HEK293 (cell line): ENCODE results near the gene AHRR.

Experiments used
- CTCF ChIA-PET: fragments of 350-600 bp; formaldehyde crosslinking; extraction: SDS; loops from one replicate; lab custom pipeline; 2021; ENCODE audit warnings: antibody characterized with exemption; lab: Yijun Ruan, JAX
- POLR2A ChIA-PET: fragments of 300-600 bp; formaldehyde crosslinking; extraction: SDS; loops from one replicate; lab custom pipeline; 2020; ENCODE audit warnings: antibody characterized with exemption, inconsistent platforms; lab: Yijun Ruan, JAX
- H3K27ac ChIP-seq: fragments of 200-500 bp; sonication (Bioruptor generic); 2 replicates; pipeline ENCODE4 v1.5.1; 2014; ENCODE audit warnings: low read depth, low read length, control low read depth, inconsistent platforms; ENCODE audit errors: extremely low read depth
- H3K36me3 ChIP-seq, 2 experiments: fragments of 200-500 bp in 1 of 2; sonication (Bioruptor generic) in 1 of 2; 1 replicate in 1 of 2; 2 replicates in 1 of 2; pipeline ENCODE4 v1.5.1; 2014 to 2017; ENCODE audit warnings: inconsistent platforms in 2 of 2, low read length in 2 of 2; ENCODE audit not compliant: control insufficient read depth in 2 of 2, insufficient read depth in 1 of 2
- H3K4me1 ChIP-seq: fragments of 200-500 bp; sonication (Bioruptor generic); 2 replicates; pipeline ENCODE4 v1.5.1; 2014; ENCODE audit warnings: mild to moderate bottlenecking, low read length, inconsistent platforms; ENCODE audit not compliant: control insufficient read depth, insufficient read depth
- H3K4me3 ChIP-seq: 2 replicates; pipeline ENCODE4 v1.5.1; 2011; ENCODE audit warnings: low read depth, mild to moderate bottlenecking, control low read depth, low read length, moderate library complexity
- H3K9me3 ChIP-seq: fragments of 200-500 bp; sonication (Bioruptor generic); 2 replicates; pipeline ENCODE4 v1.5.1; 2014; ENCODE audit warnings: low read depth, low read length, inconsistent platforms; ENCODE audit not compliant: control insufficient read depth, insufficient read depth
- FEZF1 ChIP-seq: fragments of 450-650 bp; formaldehyde crosslinking; IDR thresholded peaks from 2 replicates; pipeline ENCODE4 v1.5.1; 2016; ENCODE audit warnings: missing biosample characterization, missing genetic modification characterization
- GLI4 ChIP-seq: fragments of 450-650 bp; formaldehyde crosslinking; IDR thresholded peaks from 2 replicates; pipeline ENCODE4 v1.5.1; 2016; ENCODE audit warnings: missing biosample characterization, missing genetic modification characterization
- HOXA7 ChIP-seq: sonication (generic); formaldehyde crosslinking; IDR thresholded peaks from 2 replicates; pipeline ENCODE4 v1.8.1; 2022; ENCODE audit warnings: missing genetic modification reagents, borderline replicate concordance
- HOXD13 ChIP-seq: sonication (generic); formaldehyde crosslinking; IDR thresholded peaks from 2 replicates; pipeline ENCODE4 v1.8.0; 2022; ENCODE audit warnings: missing genetic modification reagents, borderline replicate concordance
- KLF8 ChIP-seq: fragments of 450-650 bp; formaldehyde crosslinking; IDR thresholded peaks from 2 replicates; pipeline ENCODE4 v1.5.1; 2016; ENCODE audit warnings: missing biosample characterization, missing genetic modification characterization
- RBAK ChIP-seq: fragments of 450-650 bp; formaldehyde crosslinking; IDR thresholded peaks from 2 replicates; pipeline ENCODE4 v1.5.1; 2016; ENCODE audit warnings: missing biosample characterization, missing genetic modification characterization
- REPIN1 ChIP-seq: fragments of 450-650 bp; formaldehyde crosslinking; IDR thresholded peaks from 2 replicates; pipeline ENCODE4 v1.5.1; 2017; ENCODE audit warnings: missing biosample characterization, missing genetic modification characterization, low read depth
- SP7 ChIP-seq: fragments of 450-650 bp; formaldehyde crosslinking; IDR thresholded peaks from 2 replicates; pipeline ENCODE4 v1.5.1; 2016; ENCODE audit warnings: missing biosample characterization, missing genetic modification characterization
- ZFP41 ChIP-seq: fragments of 450-650 bp; formaldehyde crosslinking; IDR thresholded peaks from 2 replicates; pipeline ENCODE4 v1.5.1; 2016; ENCODE audit warnings: missing biosample characterization, missing genetic modification characterization, borderline replicate concordance
- ZNF140 ChIP-seq: fragments of 450-650 bp; formaldehyde crosslinking; IDR thresholded peaks from 2 replicates; pipeline ENCODE4 v1.5.1; 2016; ENCODE audit warnings: missing biosample characterization, missing genetic modification characterization
- ZNF184 ChIP-seq: fragments of 450-650 bp; IDR thresholded peaks from 2 replicates; pipeline ENCODE4 v1.5.1; 2018; ENCODE audit warnings: missing biosample characterization, mild to moderate bottlenecking, missing genetic modification characterization
- ZNF19 ChIP-seq: fragments of 450-650 bp; formaldehyde crosslinking; IDR thresholded peaks from 2 replicates; pipeline ENCODE4; 2016; ENCODE audit warnings: missing biosample characterization, missing genetic modification characterization, low read depth
- ZNF335 ChIP-seq: fragments of 450-650 bp; formaldehyde crosslinking; conservative IDR thresholded peaks from 2 replicates; pipeline ENCODE4 v1.5.1; 2016; ENCODE audit warnings: missing biosample characterization, missing genetic modification characterization
- ZNF561 ChIP-seq: fragments of 450-650 bp; IDR thresholded peaks from 2 replicates; pipeline ENCODE4 v1.5.1; 2018; ENCODE audit warnings: missing biosample characterization, missing genetic modification characterization, borderline replicate concordance
- ZNF585B ChIP-seq: fragments of 450-650 bp; formaldehyde crosslinking; IDR thresholded peaks from 2 replicates; pipeline ENCODE4 v1.5.1; 2016; ENCODE audit warnings: missing biosample characterization, missing genetic modification characterization
- ZNF596 ChIP-seq: fragments of 450-650 bp; IDR thresholded peaks from 2 replicates; pipeline ENCODE4 v1.5.0; 2018; ENCODE audit warnings: missing biosample characterization, mild to moderate bottlenecking, missing genetic modification characterization, moderate library complexity
- ZNF600 ChIP-seq: fragments of 450-650 bp; formaldehyde crosslinking; IDR thresholded peaks from 2 replicates; pipeline ENCODE4 v1.5.1; 2016; ENCODE audit warnings: missing biosample characterization, missing genetic modification characterization
- ZNF664 ChIP-seq: fragments of 450-650 bp; formaldehyde crosslinking; IDR thresholded peaks from 2 replicates; pipeline ENCODE4 v1.5.1; 2016; ENCODE audit warnings: missing biosample characterization, missing genetic modification characterization
- ZSCAN23 ChIP-seq: fragments of 450-650 bp; formaldehyde crosslinking; IDR thresholded peaks from 2 replicates; pipeline ENCODE4 v1.5.1; 2016; ENCODE audit warnings: missing biosample characterization, missing genetic modification characterization
- TF ChIP-seq, protein P1 (sequence below): fragments of 450-650 bp; formaldehyde crosslinking; IDR thresholded peaks from 2 replicates; pipeline ENCODE4 v1.5.1; 2017; ENCODE audit warnings: missing biosample characterization, missing genetic modification characterization
- TF ChIP-seq, protein P2 (sequence below): fragments of 450-650 bp; formaldehyde crosslinking; IDR thresholded peaks from 2 replicates; pipeline ENCODE4 v1.5.1; 2016; ENCODE audit warnings: missing biosample characterization, missing genetic modification characterization
- TF ChIP-seq, protein P3 (sequence below): fragments of 450-650 bp; formaldehyde crosslinking; IDR thresholded peaks from 2 replicates; pipeline ENCODE4 v1.5.1; 2016; ENCODE audit warnings: missing biosample characterization, missing genetic modification characterization
- TF ChIP-seq, protein P4 (sequence below): fragments of 450-650 bp; formaldehyde crosslinking; optimal IDR thresholded peaks from 2 replicates; pipeline ENCODE3; 2016; ENCODE audit warnings: missing biosample characterization, mild to moderate bottlenecking, missing genetic modification characterization

The AHRR gene

DNA sequence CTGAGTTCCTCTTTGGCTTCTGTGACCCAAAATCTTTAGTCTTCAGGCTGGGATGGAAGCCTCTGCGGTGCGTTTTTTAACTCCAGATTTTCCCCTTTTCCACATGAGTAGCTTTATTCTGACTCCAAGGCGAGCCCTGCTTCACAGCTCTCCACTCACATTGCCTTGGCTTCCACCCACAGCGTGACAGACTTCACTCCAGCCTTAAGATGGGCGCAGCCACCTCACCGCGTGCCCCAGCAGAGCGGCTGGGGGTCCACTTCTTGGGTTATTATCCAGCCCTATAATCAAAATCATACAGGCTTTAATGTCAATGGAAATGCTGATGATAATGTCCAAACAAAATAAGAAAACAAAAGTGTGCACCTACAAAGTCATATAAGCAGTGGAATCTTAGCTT is 122.7 kb downstream of the AHRR start:
- CTCF ChIA-PET = interaction anchor here (2.9 kb wide), 1 partner anchor 13 kb away, joined by 20 read pairs; no protein-coding TSS in a partner anchor

DNA sequence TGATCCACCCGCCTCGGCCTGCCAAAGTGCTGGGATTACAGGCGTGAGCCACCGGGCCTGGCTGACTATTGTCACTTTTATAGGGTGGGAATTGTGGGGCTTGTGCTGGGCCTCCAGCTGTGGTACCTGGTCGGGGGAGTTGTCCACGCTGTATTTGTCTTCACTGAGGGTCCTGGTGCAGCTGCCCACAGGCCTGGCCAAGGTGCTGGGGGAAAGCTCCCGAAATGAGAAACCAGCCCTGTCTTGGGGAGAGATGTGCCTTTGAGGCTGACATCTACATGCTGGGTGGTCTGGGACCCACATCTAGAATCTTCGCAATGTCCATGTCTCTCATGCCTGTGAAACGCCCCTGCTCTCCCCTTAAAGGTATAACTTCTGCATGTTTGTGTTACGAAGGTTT is 124.1 kb downstream of the AHRR start:
- H3K4me1 ChIP-seq = peaks cover 10% of the 10 kb centered on the region
- peaks cover 13 to 53% of the 10 kb centered on the region in 2 experiments for H3K36me3 ChIP-seq
- TF ChIP-seq HOXA7 (CRISPR knock-in tag) = no peak
- no peak for TF ChIP-seq ZNF561 (tag by site-specific recombination)
- TF ChIP-seq ZNF596 (tag by site-specific recombination) = no peak
- no peak for TF ChIP-seq FEZF1 (tag by site-specific recombination)
- TF ChIP-seq, protein P1, sequence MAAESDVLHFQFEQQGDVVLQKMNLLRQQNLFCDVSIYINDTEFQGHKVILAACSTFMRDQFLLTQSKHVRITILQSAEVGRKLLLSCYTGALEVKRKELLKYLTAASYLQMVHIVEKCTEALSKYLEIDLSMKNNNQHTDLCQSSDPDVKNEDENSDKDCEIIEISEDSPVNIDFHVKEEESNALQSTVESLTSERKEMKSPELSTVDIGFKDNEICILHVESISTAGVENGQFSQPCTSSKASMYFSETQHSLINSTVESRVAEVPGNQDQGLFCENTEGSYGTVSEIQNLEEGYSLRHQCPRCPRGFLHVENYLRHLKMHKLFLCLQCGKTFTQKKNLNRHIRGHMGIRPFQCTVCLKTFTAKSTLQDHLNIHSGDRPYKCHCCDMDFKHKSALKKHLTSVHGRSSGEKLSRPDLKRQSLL (tag by site-specific recombination) = no peak
- no peaks in the 10 kb centered on the region for H3K9me3 ChIP-seq
- POLR2A ChIA-PET = interaction anchor here (1.6 kb wide), 1 partner anchor 447 kb away, joined by 5 read pairs; the partner anchor contains the start of genes BRD9 and TRIP13
- no peak overlapping the region for H3K27ac ChIP-seq
- CTCF ChIA-PET = interaction anchor here (0.5 to 2.9 kb wide), 18 partner anchors 8 to 371 kb away, joined by 3 to 21 read pairs (median 4); no protein-coding TSS in a partner anchor
- H3K4me3 ChIP-seq = no peak overlapping the region

More for the DNA sequence above, 122.7 kb downstream of the AHRR start:
- H3K4me1 ChIP-seq = peaks cover 10% of the 10 kb centered on the region
- peaks cover 3 to 41% of the 10 kb centered on the region in 2 experiments for H3K36me3 ChIP-seq
- POLR2A ChIA-PET = no interaction called here
- H3K27ac ChIP-seq = no peak overlapping the region; the same call in 1 of the 2 replicates
- no peak for TF ChIP-seq REPIN1 (tag by site-specific recombination)
- TF ChIP-seq ZNF140 = no peak
- no peak for TF ChIP-seq ZNF664 (tag by site-specific recombination)
- no peak for TF ChIP-seq ZNF600
- TF ChIP-seq ZNF184 (tag by site-specific recombination) = no peak
- TF ChIP-seq HOXD13 (CRISPR knock-in tag) = no peak
- TF ChIP-seq ZNF585B (tag by site-specific recombination) = no peak
- TF ChIP-seq, protein P1 (tag by site-specific recombination) = no peak
- TF ChIP-seq ZFP41 (tag by site-specific recombination) = no peak
- TF ChIP-seq RBAK (tag by site-specific recombination) = no peak
- TF ChIP-seq, protein P2, sequence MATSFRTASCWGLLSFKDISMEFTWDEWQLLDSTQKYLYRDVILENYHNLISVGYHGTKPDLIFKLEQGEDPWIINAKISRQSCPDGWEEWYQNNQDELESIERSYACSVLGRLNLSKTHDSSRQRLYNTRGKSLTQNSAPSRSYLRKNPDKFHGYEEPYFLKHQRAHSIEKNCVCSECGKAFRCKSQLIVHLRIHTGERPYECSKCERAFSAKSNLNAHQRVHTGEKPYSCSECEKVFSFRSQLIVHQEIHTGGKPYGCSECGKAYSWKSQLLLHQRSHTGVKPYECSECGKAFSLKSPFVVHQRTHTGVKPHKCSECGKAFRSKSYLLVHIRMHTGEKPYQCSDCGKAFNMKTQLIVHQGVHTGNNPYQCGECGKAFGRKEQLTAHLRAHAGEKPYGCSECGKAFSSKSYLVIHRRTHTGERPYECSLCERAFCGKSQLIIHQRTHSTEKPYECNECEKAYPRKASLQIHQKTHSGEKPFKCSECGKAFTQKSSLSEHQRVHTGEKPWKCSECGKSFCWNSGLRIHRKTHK = no peak
- peak overlapping the region; percentile 64; the same call in 1 of the 2 replicates for H3K4me3 ChIP-seq
- H3K9me3 ChIP-seq = no peaks in the 10 kb centered on the region

DNA sequence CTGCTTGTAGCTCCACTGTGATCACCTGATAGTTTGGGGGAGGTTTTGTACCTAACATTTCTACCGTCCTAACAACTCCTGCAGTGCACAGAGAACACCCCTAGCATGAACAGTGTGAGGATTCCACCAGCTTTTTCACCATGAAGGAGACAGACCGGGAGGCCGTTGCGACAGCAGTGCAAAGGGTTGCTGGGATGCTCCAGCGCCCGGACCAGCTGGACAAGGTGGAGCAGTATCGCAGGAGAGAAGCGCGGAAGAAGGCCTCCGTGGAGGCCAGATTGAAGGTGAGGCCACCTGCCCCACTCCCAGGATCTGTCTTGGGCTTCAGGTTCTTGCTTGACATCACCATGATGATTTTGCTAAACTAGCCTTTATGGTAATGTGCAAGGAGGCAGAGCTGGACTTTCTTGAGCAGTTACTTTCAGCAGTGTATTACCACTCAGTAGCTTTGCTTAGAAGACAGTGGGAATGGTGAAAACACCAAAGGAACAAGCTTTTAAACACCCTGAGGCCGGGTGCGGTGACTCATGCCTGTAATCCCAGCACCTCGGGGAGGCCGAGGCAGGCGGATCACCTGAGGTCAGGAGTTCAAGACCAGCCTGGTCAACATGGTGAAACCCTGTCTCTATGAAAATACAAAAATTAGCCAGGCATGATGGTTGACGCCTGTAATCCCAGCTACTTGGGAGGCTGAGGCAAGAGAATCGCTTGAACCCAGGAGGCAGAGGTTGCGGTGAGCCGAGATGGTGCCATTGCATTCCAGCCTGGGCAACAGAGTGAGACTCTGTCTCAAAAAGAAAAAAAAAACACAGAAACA is 124.8 kb downstream of the AHRR start:
- H3K27ac ChIP-seq = no peak overlapping the region
- no peak overlapping the region for H3K4me3 ChIP-seq
- H3K4me1 ChIP-seq = peaks cover 10% of the 10 kb centered on the region
- H3K36me3 ChIP-seq = peaks cover 20 to 55% of the 10 kb centered on the region in 2 experiments
- ChIA-PET CTCF (interaction anchor here (0.5 to 2.9 kb wide), 40 partner anchors 9 to 459 kb away, joined by 3 to 21 read pairs (median 3); no protein-coding TSS in a partner anchor), POLR2A (interaction anchor here (0.7 to 1.6 kb wide), 6 partner anchors 26 to 457 kb away, joined by 3 to 7 read pairs (median 5); partner anchors contain the start of genes BRD9, CCDC127, SDHA and TRIP13)
- H3K9me3 ChIP-seq = no peaks in the 10 kb centered on the region
- TF ChIP-seq KLF8 (tag by site-specific recombination) (no peak), SP7 (tag by site-specific recombination) (no peak), ZNF19 (tag by site-specific recombination) (no peak), ZNF664 (tag by site-specific recombination) (0 out of 2 replicates have a peak, but pooled peaks have one; percentile 8), ZSCAN23 (tag by site-specific recombination) (no peak), ZNF335 (tag by site-specific recombination) (peak; percentile 37; the same call in 1 of the 2 replicates), GLI4 (tag by site-specific recombination) (no peak)
- TF ChIP-seq, protein P3, sequence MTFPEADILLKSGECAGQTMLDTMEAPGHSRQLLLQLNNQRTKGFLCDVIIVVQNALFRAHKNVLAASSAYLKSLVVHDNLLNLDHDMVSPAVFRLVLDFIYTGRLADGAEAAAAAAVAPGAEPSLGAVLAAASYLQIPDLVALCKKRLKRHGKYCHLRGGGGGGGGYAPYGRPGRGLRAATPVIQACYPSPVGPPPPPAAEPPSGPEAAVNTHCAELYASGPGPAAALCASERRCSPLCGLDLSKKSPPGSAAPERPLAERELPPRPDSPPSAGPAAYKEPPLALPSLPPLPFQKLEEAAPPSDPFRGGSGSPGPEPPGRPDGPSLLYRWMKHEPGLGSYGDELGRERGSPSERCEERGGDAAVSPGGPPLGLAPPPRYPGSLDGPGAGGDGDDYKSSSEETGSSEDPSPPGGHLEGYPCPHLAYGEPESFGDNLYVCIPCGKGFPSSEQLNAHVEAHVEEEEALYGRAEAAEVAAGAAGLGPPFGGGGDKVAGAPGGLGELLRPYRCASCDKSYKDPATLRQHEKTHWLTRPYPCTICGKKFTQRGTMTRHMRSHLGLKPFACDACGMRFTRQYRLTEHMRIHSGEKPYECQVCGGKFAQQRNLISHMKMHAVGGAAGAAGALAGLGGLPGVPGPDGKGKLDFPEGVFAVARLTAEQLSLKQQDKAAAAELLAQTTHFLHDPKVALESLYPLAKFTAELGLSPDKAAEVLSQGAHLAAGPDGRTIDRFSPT = no peak
- TF ChIP-seq, protein P4, sequence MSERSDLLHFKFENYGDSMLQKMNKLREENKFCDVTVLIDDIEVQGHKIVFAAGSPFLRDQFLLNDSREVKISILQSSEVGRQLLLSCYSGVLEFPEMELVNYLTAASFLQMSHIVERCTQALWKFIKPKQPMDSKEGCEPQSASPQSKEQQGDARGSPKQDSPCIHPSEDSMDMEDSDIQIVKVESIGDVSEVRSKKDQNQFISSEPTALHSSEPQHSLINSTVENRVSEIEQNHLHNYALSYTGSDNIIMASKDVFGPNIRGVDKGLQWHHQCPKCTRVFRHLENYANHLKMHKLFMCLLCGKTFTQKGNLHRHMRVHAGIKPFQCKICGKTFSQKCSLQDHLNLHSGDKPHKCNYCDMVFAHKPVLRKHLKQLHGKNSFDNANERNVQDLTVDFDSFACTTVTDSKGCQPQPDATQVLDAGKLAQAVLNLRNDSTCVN (tag by site-specific recombination) = peak; percentile 6
